HepG2 (cell line): ENCODE measurements around the gene ACTN1. TPM values are rescaled to one million over a fixed set of nuclear protein-coding genes. Genes with fewer than 3 reads are reported as not detected.

Source experiments
- ATRX ChIP-seq: sonication (generic); formaldehyde crosslinking; IDR thresholded peaks from 2 replicates; pipeline ENCODE4 v1.4.0; 2020; ENCODE audit warnings: missing genetic modification reagents, borderline replicate concordance
- IRF2 ChIP-seq: IDR thresholded peaks from 2 replicates; pipeline ENCODE4 v1.6.1; 2018; ENCODE audit warnings: missing genetic modification reagents, missing compliant biosample characterization
- MEIS2 ChIP-seq: sonication (generic); formaldehyde crosslinking; IDR thresholded peaks from 2 replicates; pipeline ENCODE4 v1.9.0; 2021; ENCODE audit warnings: mild to moderate bottlenecking, missing genetic modification reagents
- MZF1 ChIP-seq: sonication (generic); formaldehyde crosslinking; IDR thresholded peaks from 2 replicates; pipeline ENCODE4 v1.8.1; 2023; ENCODE audit warnings: mild to moderate bottlenecking, missing genetic modification reagents, borderline replicate concordance
- RBFOX2 ChIP-seq: fragments of 200-400 bp; formaldehyde crosslinking; IDR thresholded peaks from 2 replicates; pipeline ENCODE4 v1.6.1; 2017; ENCODE audit warnings: low read depth, mild to moderate bottlenecking, low read length
- SMC3 ChIP-seq: IDR thresholded peaks from 2 replicates; pipeline ENCODE4 v1.6.1; 2011; ENCODE audit warnings: low read length, improper control_type of control experiment
- ZNF362 ChIP-seq: sonication (generic); formaldehyde crosslinking; IDR thresholded peaks from 2 replicates; pipeline ENCODE4 v1.4.0; 2020; ENCODE audit warnings: missing genetic modification reagents, mild to moderate bottlenecking, borderline replicate concordance
- ZNF513 ChIP-seq: sonication (generic); formaldehyde crosslinking; conservative IDR thresholded peaks from 2 replicates; pipeline ENCODE4 v1.5.0; 2020; ENCODE audit warnings: missing genetic modification reagents
- ZNF639 ChIP-seq: conservative IDR thresholded peaks from 2 replicates; pipeline ENCODE4 v1.6.1; 2018; ENCODE audit warnings: missing genetic modification reagents
- polyA plus RNA-seq, 8 experiments: library from polyadenylated mRNA; depleted of rRNA in 3 of 8; stranded (reverse) in 7 of 8; unstranded in 1 of 8; fragments of >200 nt; fragmentation: Illumina TruSeq in 4 of 8; extraction: Trizol in 4 of 8; gene quantifications; 2 replicates each; pipeline versions ENCODE4 v1.2.1 to v1.2.3, GENCODE V29; 2011 to 2016; ENCODE audit warnings: low read depth in 4 of 8, missing spikeins in 1 of 8, mixed read lengths in 1 of 8; ENCODE audit not compliant: insufficient read depth in 1 of 8
- total RNA-seq, 5 experiments: library from RNA; depleted of rRNA; stranded (reverse); fragments of >200 nt; fragmentation: Illumina TruSeq; extraction: Trizol; gene quantifications; 2 replicates each; pipeline ENCODE4 v1.2.3, GENCODE V29; 2016; ENCODE audit warnings: low read depth in 1 of 5
- TF ChIP-seq, protein P1 (sequence below): sonication (generic); formaldehyde crosslinking; IDR thresholded peaks from 2 replicates; pipeline ENCODE4 v1.5.1; 2020; ENCODE audit warnings: mild to moderate bottlenecking, missing genetic modification reagents, moderate library complexity
- TF ChIP-seq, protein P2 (sequence below): IDR thresholded peaks from 2 replicates; pipeline ENCODE4 v1.6.1; 2016

ACTN1 gene
- total and polyA plus RNA-seq, 2 of the 13 experiments (the other 11 are each of a cell fraction or from before 2014, with no cell fraction given) = 58.6 to 162 TPM

DNA sequence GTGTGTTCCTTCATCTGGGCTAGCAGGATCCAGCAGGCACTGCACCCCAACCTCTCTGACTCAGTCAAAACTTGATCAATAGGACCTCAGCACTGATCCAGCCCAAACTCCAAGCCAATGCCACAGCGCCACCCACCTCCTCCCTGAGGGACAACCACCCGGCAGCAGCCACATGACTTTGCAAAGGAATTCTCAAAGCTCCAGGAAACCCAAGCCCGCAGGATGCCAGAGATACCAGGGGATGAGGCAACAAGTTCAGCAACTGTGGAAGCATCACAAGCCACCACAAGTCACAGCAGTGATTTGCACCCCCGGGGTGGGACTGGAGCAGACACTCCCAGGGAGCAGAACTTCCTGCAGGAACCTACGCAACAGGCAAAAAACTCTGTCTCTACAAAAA, 37.3 kb downstream of the ACTN1 start (continued):
- TF ChIP-seq, protein P1, sequence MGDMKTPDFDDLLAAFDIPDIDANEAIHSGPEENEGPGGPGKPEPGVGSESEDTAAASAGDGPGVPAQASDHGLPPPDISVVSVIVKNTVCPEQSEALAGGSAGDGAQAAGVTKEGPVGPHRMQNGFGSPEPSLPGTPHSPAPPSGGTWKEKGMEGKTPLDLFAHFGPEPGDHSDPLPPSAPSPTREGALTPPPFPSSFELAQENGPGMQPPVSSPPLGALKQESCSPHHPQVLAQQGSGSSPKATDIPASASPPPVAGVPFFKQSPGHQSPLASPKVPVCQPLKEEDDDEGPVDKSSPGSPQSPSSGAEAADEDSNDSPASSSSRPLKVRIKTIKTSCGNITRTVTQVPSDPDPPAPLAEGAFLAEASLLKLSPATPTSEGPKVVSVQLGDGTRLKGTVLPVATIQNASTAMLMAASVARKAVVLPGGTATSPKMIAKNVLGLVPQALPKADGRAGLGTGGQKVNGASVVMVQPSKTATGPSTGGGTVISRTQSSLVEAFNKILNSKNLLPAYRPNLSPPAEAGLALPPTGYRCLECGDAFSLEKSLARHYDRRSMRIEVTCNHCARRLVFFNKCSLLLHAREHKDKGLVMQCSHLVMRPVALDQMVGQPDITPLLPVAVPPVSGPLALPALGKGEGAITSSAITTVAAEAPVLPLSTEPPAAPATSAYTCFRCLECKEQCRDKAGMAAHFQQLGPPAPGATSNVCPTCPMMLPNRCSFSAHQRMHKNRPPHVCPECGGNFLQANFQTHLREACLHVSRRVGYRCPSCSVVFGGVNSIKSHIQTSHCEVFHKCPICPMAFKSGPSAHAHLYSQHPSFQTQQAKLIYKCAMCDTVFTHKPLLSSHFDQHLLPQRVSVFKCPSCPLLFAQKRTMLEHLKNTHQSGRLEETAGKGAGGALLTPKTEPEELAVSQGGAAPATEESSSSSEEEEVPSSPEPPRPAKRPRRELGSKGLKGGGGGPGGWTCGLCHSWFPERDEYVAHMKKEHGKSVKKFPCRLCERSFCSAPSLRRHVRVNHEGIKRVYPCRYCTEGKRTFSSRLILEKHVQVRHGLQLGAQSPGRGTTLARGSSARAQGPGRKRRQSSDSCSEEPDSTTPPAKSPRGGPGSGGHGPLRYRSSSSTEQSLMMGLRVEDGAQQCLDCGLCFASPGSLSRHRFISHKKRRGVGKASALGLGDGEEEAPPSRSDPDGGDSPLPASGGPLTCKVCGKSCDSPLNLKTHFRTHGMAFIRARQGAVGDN = peak; percentile 42
- TF ChIP-seq ZNF362 (CRISPR knock-in tag) (no peak), IRF2 (CRISPR knock-in tag) (no peak), ZNF639 (CRISPR knock-in tag) (no peak), ATRX (CRISPR knock-in tag) (no peak), MEIS2 (CRISPR knock-in tag) (no peak), ZNF513 (CRISPR knock-in tag) (no peak), RBFOX2 (no peak), SMC3 (no peak; the same call in 1 of the 2 replicates), MZF1 (no peak)
- TF ChIP-seq, protein P2, sequence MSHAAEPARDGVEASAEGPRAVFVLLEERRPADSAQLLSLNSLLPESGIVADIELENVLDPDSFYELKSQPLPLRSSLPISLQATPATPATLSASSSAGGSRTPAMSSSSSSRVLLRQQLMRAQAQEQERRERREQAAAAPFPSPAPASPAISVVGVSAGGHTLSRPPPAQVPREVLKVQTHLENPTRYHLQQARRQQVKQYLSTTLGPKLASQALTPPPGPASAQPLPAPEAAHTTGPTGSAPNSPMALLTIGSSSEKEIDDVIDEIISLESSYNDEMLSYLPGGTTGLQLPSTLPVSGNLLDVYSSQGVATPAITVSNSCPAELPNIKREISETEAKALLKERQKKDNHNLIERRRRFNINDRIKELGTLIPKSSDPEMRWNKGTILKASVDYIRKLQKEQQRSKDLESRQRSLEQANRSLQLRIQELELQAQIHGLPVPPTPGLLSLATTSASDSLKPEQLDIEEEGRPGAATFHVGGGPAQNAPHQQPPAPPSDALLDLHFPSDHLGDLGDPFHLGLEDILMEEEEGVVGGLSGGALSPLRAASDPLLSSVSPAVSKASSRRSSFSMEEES (CRISPR knock-in tag) = peak; percentile 75
